ENCODE measurements around the gene MED15.

- TF ChIP-seq, protein P1, sequence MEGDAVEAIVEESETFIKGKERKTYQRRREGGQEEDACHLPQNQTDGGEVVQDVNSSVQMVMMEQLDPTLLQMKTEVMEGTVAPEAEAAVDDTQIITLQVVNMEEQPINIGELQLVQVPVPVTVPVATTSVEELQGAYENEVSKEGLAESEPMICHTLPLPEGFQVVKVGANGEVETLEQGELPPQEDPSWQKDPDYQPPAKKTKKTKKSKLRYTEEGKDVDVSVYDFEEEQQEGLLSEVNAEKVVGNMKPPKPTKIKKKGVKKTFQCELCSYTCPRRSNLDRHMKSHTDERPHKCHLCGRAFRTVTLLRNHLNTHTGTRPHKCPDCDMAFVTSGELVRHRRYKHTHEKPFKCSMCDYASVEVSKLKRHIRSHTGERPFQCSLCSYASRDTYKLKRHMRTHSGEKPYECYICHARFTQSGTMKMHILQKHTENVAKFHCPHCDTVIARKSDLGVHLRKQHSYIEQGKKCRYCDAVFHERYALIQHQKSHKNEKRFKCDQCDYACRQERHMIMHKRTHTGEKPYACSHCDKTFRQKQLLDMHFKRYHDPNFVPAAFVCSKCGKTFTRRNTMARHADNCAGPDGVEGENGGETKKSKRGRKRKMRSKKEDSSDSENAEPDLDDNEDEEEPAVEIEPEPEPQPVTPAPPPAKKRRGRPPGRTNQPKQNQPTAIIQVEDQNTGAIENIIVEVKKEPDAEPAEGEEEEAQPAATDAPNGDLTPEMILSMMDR (IDR thresholded peaks at IDR 0.05) = no peak
- TF ChIP-seq POLR2A (IDR thresholded peaks at IDR 0.05) = no peak
Measured at GRCh38 chr22:20567993-20568417, 60.6 kb downstream of the MED15 start.
